ENCODE measurements around the gene BCAS4.

The BCAS4 gene

GRCh38 chr20:50794846-50795634 lies at the start of gene BCAS4:
TSS of gene BCAS4 (plus strand) at chr20:50795061. CDS start at chr20:50795084, 23 bp downstream.
- Histone ChIP-seq H2AFZ (ENCODE audit: low read depth, low read length) (peak within 1 kb of the TSS; percentile 97), H3K36me3 (ENCODE audit: insufficient read depth, low read length) (no peaks in the 10 kb centered on the region), H3K4me3 (ENCODE audit: low read length) (peak within 1 kb of the TSS; percentile 93), H3K9me3 (ENCODE audit: low read length) (no peaks in the 10 kb centered on the region), H3K27me3 (ENCODE audit: insufficient read depth, low read length) (no peaks in the 10 kb centered on the region), H3K4me1 (ENCODE audit: insufficient read depth, low read length) (peaks cover 10% of the 10 kb centered on the region)

GRCh38 chr20:50745634-50746137 lies 49.2 kb upstream of the BCAS4 start:
- no peaks in the 10 kb centered on the region for H3K27me3 ChIP-seq (ENCODE audit: insufficient read depth, low read length)
- peaks cover 10% of the 10 kb centered on the region for H3K4me1 ChIP-seq (ENCODE audit: insufficient read depth, low read length)
- no peak overlapping the region for H3K4me3 ChIP-seq (ENCODE audit: low read length)
- no peak overlapping the region for H2AFZ ChIP-seq (ENCODE audit: low read depth, low read length)
- no peaks in the 10 kb centered on the region for H3K9me3 ChIP-seq (ENCODE audit: low read length)
- H3K36me3 ChIP-seq (ENCODE audit: insufficient read depth, low read length): peaks cover 19% of the 10 kb centered on the region

GRCh38 chr20:50746138-50746940 lies 48.5 kb upstream of the BCAS4 start:
- Histone ChIP-seq H3K4me3 (ENCODE audit: low read length) (no peak overlapping the region), H2AFZ (ENCODE audit: low read depth, low read length) (no peak overlapping the region), H3K4me1 (ENCODE audit: insufficient read depth, low read length) (peaks cover 10% of the 10 kb centered on the region), H3K36me3 (ENCODE audit: insufficient read depth, low read length) (peaks cover 16% of the 10 kb centered on the region), H3K9me3 (ENCODE audit: low read length) (no peaks in the 10 kb centered on the region), H3K27me3 (ENCODE audit: insufficient read depth, low read length) (no peaks in the 10 kb centered on the region)

- Histone ChIP-seq H3K27me3 (ENCODE audit: insufficient read depth, low read length) (no peaks in the 10 kb centered on the region), H3K4me1 (ENCODE audit: insufficient read depth, low read length) (peaks cover 8% of the 10 kb centered on the region), H3K4me3 (ENCODE audit: low read length) (no peak overlapping the region), H3K36me3 (ENCODE audit: insufficient read depth, low read length) (peaks cover 14% of the 10 kb centered on the region), H2AFZ (ENCODE audit: low read depth, low read length) (no peak overlapping the region), H3K9me3 (ENCODE audit: low read length) (no peaks in the 10 kb centered on the region)
These were observed 47.6 kb upstream of the BCAS4 start for GRCh38 chr20:50747275-50747674.

- no peaks in the 10 kb centered on the region for H3K27me3 ChIP-seq (ENCODE audit: insufficient read depth, low read length)
- H3K4me1 ChIP-seq (ENCODE audit: insufficient read depth, low read length): no peaks in the 10 kb centered on the region
- no peak overlapping the region for H2AFZ ChIP-seq (ENCODE audit: low read depth, low read length)
- H3K4me3 ChIP-seq (ENCODE audit: low read length): no peak overlapping the region
- H3K9me3 ChIP-seq (ENCODE audit: low read length): no peaks in the 10 kb centered on the region
- peaks cover 14% of the 10 kb centered on the region for H3K36me3 ChIP-seq (ENCODE audit: insufficient read depth, low read length)
These were observed 44.7 kb upstream of the BCAS4 start for GRCh38 chr20:50750145-50750671.

- Histone ChIP-seq H2AFZ (ENCODE audit: low read depth, low read length) (no peak overlapping the region), H3K4me3 (ENCODE audit: low read length) (no peak overlapping the region), H3K36me3 (ENCODE audit: insufficient read depth, low read length) (peaks cover 12% of the 10 kb centered on the region), H3K9me3 (ENCODE audit: low read length) (no peaks in the 10 kb centered on the region), H3K27me3 (ENCODE audit: insufficient read depth, low read length) (no peaks in the 10 kb centered on the region), H3K4me1 (ENCODE audit: insufficient read depth, low read length) (no peaks in the 10 kb centered on the region)
These were observed 41.7 kb upstream of the BCAS4 start for GRCh38 chr20:50753152-50753551.

- peaks cover 11% of the 10 kb centered on the region for H3K36me3 ChIP-seq (ENCODE audit: insufficient read depth, low read length)
- no peaks in the 10 kb centered on the region for H3K9me3 ChIP-seq (ENCODE audit: low read length)
- H2AFZ ChIP-seq (ENCODE audit: low read depth, low read length): no peak overlapping the region
- H3K27me3 ChIP-seq (ENCODE audit: insufficient read depth, low read length): no peaks in the 10 kb centered on the region
- H3K4me3 ChIP-seq (ENCODE audit: low read length): no peak overlapping the region
- H3K4me1 ChIP-seq (ENCODE audit: insufficient read depth, low read length): no peaks in the 10 kb centered on the region
These were observed 40.4 kb upstream of the BCAS4 start for GRCh38 chr20:50754420-50754819.

GRCh38 chr20:50756447-50756846 lies 38.4 kb upstream of the BCAS4 start:
- H3K4me1 ChIP-seq (ENCODE audit: insufficient read depth, low read length): peaks cover 5% of the 10 kb centered on the region
- no peaks in the 10 kb centered on the region for H3K36me3 ChIP-seq (ENCODE audit: insufficient read depth, low read length)
- no peak overlapping the region for H3K4me3 ChIP-seq (ENCODE audit: low read length)
- H3K27me3 ChIP-seq (ENCODE audit: insufficient read depth, low read length): no peaks in the 10 kb centered on the region
- no peak overlapping the region for H2AFZ ChIP-seq (ENCODE audit: low read depth, low read length)
- no peaks in the 10 kb centered on the region for H3K9me3 ChIP-seq (ENCODE audit: low read length)

- Histone ChIP-seq H3K4me1 (ENCODE audit: insufficient read depth, low read length) (peaks cover 10% of the 10 kb centered on the region), H3K27me3 (ENCODE audit: insufficient read depth, low read length) (no peaks in the 10 kb centered on the region), H2AFZ (ENCODE audit: low read depth, low read length) (no peak overlapping the region), H3K4me3 (ENCODE audit: low read length) (no peak overlapping the region), H3K9me3 (ENCODE audit: low read length) (no peaks in the 10 kb centered on the region), H3K36me3 (ENCODE audit: insufficient read depth, low read length) (no peaks in the 10 kb centered on the region)
These were observed 36.4 kb upstream of the BCAS4 start for GRCh38 chr20:50758469-50758868.

GRCh38 chr20:50758992-50759391 lies 35.9 kb upstream of the BCAS4 start:
- peaks cover 10% of the 10 kb centered on the region for H3K4me1 ChIP-seq (ENCODE audit: insufficient read depth, low read length)
- no peak overlapping the region for H3K4me3 ChIP-seq (ENCODE audit: low read length)
- H3K27me3 ChIP-seq (ENCODE audit: insufficient read depth, low read length): no peaks in the 10 kb centered on the region
- no peak overlapping the region for H2AFZ ChIP-seq (ENCODE audit: low read depth, low read length)
- H3K36me3 ChIP-seq (ENCODE audit: insufficient read depth, low read length): no peaks in the 10 kb centered on the region
- no peaks in the 10 kb centered on the region for H3K9me3 ChIP-seq (ENCODE audit: low read length)

GRCh38 chr20:50759678-50760077 lies 35.2 kb upstream of the BCAS4 start:
- Histone ChIP-seq H3K27me3 (ENCODE audit: insufficient read depth, low read length) (no peaks in the 10 kb centered on the region), H3K4me1 (ENCODE audit: insufficient read depth, low read length) (peaks cover 10% of the 10 kb centered on the region), H3K36me3 (ENCODE audit: insufficient read depth, low read length) (no peaks in the 10 kb centered on the region), H2AFZ (ENCODE audit: low read depth, low read length) (no peak overlapping the region), H3K4me3 (ENCODE audit: low read length) (no peak overlapping the region), H3K9me3 (ENCODE audit: low read length) (no peaks in the 10 kb centered on the region)

- H3K36me3 ChIP-seq (ENCODE audit: insufficient read depth, low read length): no peaks in the 10 kb centered on the region
- H3K4me1 ChIP-seq (ENCODE audit: insufficient read depth, low read length): peaks cover 10% of the 10 kb centered on the region
- no peaks in the 10 kb centered on the region for H3K27me3 ChIP-seq (ENCODE audit: insufficient read depth, low read length)
- H3K4me3 ChIP-seq (ENCODE audit: low read length): no peak overlapping the region
- H2AFZ ChIP-seq (ENCODE audit: low read depth, low read length): no peak overlapping the region
- H3K9me3 ChIP-seq (ENCODE audit: low read length): no peaks in the 10 kb centered on the region
These were observed 32.8 kb upstream of the BCAS4 start for GRCh38 chr20:50762045-50762422.
